Stimulated activated CD8-positive, alpha-beta memory T cell treated with anti-CD3 and anti-CD28 coated beads, Interleukin-4, amount 100 ng/mL, for 1 hour (primary cell): Measurements from ENCODE around the gene FAM114A1.
"Not testable (repeated sequence)": the region's sequence is repeated elsewhere in the genome, so short reads cannot be mapped to it uniquely, and the experiment has no call there.

Source experiments
- DNase-seq, 2 donors: peaks; one replicate each; pipeline ENCODE4 v3.0.0-alpha.2; 2020; ENCODE audit warnings: low read depth in 2 of 2, low spot score in 1 of 2

Gene FAM114A1

DNA sequence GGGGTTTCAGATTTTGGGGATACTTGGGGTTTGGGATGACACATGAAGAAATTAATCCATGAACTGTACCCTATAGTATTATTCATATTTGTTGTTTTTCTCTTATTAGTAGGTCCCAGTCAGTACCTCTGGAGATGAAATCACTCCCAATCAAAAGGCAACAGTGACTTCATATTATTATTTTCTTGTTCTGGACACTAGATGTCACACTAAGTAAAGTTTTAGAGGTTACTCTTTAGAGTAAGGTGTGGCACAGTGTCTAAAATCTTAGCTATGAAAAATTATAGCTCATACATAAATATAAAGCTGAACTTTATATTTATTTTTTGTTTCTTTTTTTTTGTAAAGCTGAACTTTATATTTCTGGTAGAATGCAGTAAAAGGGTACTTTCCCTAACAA lies 35.1 kb downstream of the FAM114A1 start:
- no peak for DNase-seq

DNA sequence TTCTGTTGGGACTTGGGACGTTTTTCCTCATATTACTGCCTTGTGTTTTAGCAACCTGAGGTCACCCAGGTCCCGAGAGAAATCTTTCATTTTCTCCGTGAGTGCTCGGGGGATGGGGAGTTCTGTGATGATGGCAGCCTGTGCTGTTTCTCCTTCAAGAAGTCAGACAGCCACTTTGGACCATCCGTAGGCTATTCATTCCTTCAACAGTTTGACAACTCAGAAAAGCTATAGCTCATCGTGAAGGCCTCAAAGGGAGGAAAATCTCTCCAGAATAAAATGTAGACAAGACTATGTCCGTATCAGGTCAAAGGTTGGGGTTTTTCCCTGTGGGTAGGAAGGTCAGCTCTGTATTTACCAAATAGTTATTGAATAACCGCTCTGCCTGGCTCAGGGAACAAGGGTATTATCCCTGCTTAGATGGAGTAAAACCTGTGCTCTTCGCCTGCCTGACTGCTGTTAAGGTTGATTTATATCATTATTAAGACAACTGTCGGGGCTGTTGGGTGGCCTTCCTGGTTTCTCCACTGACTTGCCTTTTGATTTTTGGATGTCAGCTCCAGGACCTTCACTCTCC lies 36.6 kb downstream of the FAM114A1 start:
- no peak for DNase-seq

GRCh38 chr4:38904682-38905081 lies 37.1 kb downstream of the FAM114A1 start:
- no peak for DNase-seq

DNA sequence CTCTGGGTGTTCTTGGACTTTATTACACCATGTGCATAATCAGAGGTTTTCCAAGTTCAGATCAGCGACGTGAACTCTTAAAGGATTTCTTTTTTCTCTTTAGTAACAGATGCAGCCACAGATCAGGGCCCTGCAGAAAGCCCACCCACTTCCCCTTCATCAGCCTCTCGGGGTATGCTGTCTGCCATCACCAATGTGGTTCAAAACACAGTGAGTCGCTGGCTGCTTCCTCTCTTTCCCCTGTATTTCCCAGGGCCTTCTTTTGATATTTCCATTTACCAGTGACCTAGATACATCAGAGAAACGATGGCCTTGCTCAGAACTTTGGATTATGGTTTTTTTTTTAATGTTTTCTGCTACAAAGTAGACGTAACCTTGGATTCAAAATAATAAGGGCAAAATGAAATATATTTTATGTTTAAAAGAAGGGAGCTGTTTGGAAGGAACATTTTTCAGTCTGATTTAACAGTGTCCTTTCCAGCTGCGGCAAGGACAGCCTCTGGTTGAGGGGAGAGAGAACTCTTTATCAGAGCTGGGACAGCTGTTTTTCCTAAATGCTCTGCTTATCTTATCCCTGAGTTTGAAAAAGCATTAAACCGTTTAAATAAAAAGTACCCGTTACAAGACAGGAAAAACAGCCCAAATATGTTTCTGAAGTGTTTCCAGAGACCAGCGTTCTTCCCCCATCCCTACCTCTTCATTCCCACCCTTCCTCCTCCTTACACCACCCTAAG lies 38.2 kb downstream of the FAM114A1 start:
- no peak for DNase-seq

GRCh38 chr4:38907696-38908270 lies 40.2 kb downstream of the FAM114A1 start:
- DNase-seq = no peak

- DNase-seq = no peak
Observed at GRCh38 chr4:38909015-38909414, 41.4 kb downstream of the FAM114A1 start.

DNA sequence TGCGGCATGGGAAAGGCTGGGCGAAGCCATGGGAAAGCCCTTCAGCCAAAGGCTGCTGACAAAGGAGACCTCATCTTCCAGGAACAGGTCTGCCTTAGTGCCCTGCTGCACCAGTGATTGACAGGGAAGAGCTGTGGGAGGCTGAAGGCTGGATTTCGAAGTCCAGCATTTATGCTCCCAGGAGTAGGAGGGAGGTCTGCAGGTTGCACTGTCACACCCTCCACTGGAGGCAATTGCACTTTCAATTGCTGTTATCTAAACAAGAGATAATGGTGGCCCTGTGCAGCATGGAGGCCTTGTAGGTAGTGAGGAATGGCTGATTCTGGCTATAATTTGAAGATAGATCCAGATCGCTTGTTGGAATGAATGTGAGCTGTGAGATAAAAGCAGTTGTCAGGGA lies 43.7 kb downstream of the FAM114A1 start:
- no peak for DNase-seq

- no peak for DNase-seq
Observed at GRCh38 chr4:38914854-38915253, 47.2 kb downstream of the FAM114A1 start.

DNA sequence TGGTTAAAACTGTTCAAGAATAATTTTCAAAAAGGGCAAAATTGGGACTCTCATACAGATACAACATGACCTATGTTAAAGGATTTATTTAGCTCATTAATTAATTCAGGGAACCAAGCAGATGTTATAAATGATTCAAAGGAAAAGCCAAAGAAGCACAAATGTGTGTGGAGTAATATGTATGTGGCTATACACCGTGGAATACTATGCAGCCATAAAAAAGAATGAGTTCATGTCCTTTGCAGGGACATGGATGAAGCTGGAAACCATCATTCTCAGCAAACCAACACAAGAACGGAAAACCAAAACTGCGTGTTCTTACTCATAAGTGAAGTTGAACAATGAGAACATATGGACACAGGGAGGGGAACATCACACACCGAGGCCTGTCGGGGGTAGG lies 48.7 kb downstream of the FAM114A1 start:
- not testable (repeated sequence) for DNase-seq

GRCh38 chr4:38917481-38918025 lies 49.9 kb downstream of the FAM114A1 start:
- no peak for DNase-seq

- no peak for DNase-seq
Observed at GRCh38 chr4:38919494-38919893, 51.9 kb downstream of the FAM114A1 start.

GRCh38 chr4:38920186-38920585 lies 52.6 kb downstream of the FAM114A1 start:
- no peak for DNase-seq

DNA sequence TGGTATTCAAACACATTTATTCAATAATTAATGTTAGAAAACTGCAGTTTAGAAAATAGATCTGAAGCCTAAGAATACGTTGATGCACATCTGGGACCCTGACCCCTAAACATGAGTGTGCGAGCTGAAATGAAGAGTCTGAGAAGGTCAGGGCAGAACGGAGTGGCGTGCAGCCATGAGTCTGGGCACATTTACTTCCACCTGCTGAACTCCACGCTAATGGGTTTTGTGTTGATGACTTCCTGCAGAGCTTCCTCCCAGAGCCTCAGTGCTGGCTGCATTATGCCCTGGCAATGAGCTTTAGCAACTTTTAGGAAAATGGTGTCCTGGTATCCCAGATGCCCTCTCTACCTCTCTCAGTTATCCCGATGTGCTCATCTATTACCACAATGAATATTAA lies 53.1 kb downstream of the FAM114A1 start:
- DNase-seq = no peak

- DNase-seq = no peak
Observed at GRCh38 chr4:38921151-38921550, 53.5 kb downstream of the FAM114A1 start.

GRCh38 chr4:38923746-38924145 lies 56.1 kb downstream of the FAM114A1 start:
- no peak for DNase-seq

DNA sequence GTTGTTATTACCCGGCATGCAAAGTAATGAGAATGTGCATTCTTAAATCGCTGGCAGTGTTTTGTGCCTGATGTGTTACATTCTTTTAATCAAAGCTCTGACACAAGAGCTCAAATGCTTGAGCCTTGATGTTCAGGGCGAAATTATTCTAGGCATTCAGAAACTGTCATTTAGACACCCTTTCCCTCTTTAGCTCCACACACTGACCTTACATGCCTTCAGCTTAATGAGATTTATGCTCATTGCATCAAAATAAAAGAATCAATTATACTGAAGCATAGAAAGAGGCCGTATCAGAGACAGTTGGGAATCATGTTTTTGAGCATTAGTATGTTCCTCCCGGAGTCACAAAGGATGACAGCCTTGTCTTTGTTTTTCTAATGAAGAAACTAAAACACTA lies 56.7 kb downstream of the FAM114A1 start:
- no peak for DNase-seq

GRCh38 chr4:38925492-38926413 lies 58.1 kb downstream of the FAM114A1 start:
- no peak for DNase-seq

DNA sequence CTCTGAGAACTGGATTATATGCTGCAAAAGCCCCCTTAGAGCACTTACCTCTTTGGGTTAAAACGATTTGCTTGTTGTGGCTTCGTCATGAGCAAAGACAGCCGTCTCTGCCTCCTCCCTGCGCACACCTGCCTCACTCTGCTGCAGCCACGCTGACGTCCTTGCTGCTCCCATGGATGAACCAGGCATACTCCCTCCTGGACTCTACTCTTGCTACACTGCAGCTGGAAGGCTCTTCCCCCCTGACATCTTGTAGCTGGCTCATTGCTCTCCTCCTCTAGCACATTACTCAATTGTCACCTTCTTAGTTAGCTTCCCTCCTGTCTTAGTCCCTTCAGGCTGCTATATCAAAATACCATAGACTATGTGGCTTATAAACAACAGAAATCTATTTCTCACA lies 59.3 kb downstream of the FAM114A1 start:
- DNase-seq = no peak

- no peak for DNase-seq
Observed at GRCh38 chr4:38928568-38928967, 61.0 kb downstream of the FAM114A1 start.

DNA sequence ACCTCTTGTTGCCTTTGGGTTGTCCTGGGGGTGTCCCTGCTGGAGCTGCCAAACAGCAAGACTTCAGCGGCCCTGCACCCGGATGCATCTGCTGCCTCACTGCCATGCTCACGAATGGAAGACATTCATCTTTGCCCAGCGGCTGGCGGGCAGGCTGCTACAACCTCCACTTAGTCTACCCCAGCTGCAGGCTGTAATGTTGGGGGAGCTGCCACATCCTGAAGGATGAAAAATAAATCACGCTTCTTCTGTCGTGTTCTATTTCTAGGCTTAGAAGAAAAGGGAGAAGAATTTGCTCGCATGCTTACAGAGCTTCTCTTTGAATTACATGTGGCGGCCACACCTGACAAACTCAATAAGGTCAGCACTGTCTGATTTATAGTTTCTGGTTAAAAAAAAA lies 61.4 kb downstream of the FAM114A1 start:
- no peak for DNase-seq

GRCh38 chr4:38930204-38930603 lies 62.6 kb downstream of the FAM114A1 start:
- DNase-seq = no peak
